Uterus (tissue), 4 donors: Measurements from ENCODE around the gene PPIP5K2. TPM values are rescaled to one million over a fixed set of nuclear protein-coding genes. Genes with fewer than 3 reads are reported as not detected.
"Not testable (repeated sequence)": the region's sequence is repeated elsewhere in the genome, so short reads cannot be mapped to it uniquely, and the experiment has no call there.

Experiments used
- DNase-seq, 2 donors: peaks; one replicate each; pipeline ENCODE4 v3.0.0-alpha.2; 2019 to 2020
- H3K27ac ChIP-seq, 2 donors: fragments of 200-600 bp; sonication (generic); 1 replicate in 1 of 2; 2 replicates in 1 of 2; pipeline ENCODE4 v1.5.1; 2016 to 2018
- H3K27me3 ChIP-seq, 2 donors: fragments of 200-600 bp; sonication (generic); one replicate each; pipeline ENCODE4 v1.5.1; 2018 to 2019; ENCODE audit warnings: control low read depth in 1 of 2
- H3K36me3 ChIP-seq, 2 donors: fragments of 200-600 bp; sonication (generic); one replicate each; pipeline ENCODE4 v1.5.1; 2019; ENCODE audit warnings: control low read depth in 1 of 2
- H3K4me1 ChIP-seq, 2 donors: fragments of 200-600 bp; sonication (generic); one replicate each; pipeline ENCODE4 v1.5.1; 2018 to 2019; ENCODE audit warnings: control low read depth in 1 of 2
- H3K4me3 ChIP-seq, 2 donors: fragments of 200-600 bp; sonication (generic); 1 replicate in 1 of 2; 2 replicates in 1 of 2; pipeline ENCODE4 v1.5.1; 2018 to 2019; ENCODE audit warnings: mild to moderate bottlenecking in 1 of 2
- H3K9me3 ChIP-seq, 2 donors: fragments of 200-600 bp; sonication (generic); one replicate each; pipeline ENCODE4 v1.5.1; 2019; ENCODE audit warnings: control low read depth in 1 of 2
- POLR2A ChIP-seq, 2 donors: fragments of 450-650 bp; IDR thresholded peaks; one replicate each; pipeline ENCODE4 v1.6.1; 2016; ENCODE audit warnings: antibody characterized with exemption in 2 of 2, mild to moderate bottlenecking in 1 of 2, moderate library complexity in 1 of 2
- intact Hi-C: fragments of 100-400 bp; cut with DNase I; formaldehyde crosslinking; loops from one replicate; pipeline ENCODE4 v1.15.1; 2023; ENCODE audit warnings: low total_unique reads
- total RNA-seq, 4 donors: library from RNA; depleted of rRNA in 3 of 4; stranded (reverse); fragments of >200 nt in 3 of 4; gene quantifications; one replicate each; pipeline versions ENCODE4 v1.1.0 to v1.2.4, GENCODE V29; 2014 to 2023
- TF ChIP-seq, protein P1 (sequence below), 4 experiments: fragments of 200-600 bp in 2 of 4; fragments of 450-650 bp in 2 of 4; sonication (generic) in 2 of 4; IDR thresholded peaks; one replicate each; pipeline ENCODE4 v1.5.1; 2016 to 2019; ENCODE audit warnings: antibody characterized with exemption in 4 of 4, mild to moderate bottlenecking in 2 of 4, moderate library complexity in 1 of 4
- donor health status: DM: yes; HTN: yes; CAD: no.

PPIP5K2 gene
- total RNA-seq, 4 donors from 2014 or later, result 31.5 to 120 (median 61.8) TPM

DNA sequence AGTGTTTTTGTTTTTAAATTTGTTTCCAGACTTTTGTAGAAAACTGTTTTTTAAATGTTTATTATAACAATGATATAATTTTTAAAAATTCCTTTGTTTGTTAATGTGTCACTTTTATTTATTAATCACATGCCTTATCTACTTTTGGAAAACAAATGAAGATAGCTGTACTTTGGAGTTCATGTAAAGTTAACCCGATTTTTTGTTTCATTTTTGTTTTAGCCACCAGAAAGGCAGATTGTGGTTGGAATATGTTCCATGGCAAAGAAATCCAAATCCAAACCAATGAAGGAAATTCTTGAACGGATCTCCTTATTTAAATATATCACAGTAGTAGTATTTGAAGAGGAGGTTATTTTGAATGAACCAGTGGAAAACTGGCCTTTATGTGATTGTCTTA lies 13.1 kb downstream of the PPIP5K2 start:
- H3K36me3 ChIP-seq, result no peaks in the 10 kb centered on the region
- no peak for TF ChIP-seq POLR2A (IDR thresholded peaks at IDR 0.05)
- TF ChIP-seq, protein P1, sequence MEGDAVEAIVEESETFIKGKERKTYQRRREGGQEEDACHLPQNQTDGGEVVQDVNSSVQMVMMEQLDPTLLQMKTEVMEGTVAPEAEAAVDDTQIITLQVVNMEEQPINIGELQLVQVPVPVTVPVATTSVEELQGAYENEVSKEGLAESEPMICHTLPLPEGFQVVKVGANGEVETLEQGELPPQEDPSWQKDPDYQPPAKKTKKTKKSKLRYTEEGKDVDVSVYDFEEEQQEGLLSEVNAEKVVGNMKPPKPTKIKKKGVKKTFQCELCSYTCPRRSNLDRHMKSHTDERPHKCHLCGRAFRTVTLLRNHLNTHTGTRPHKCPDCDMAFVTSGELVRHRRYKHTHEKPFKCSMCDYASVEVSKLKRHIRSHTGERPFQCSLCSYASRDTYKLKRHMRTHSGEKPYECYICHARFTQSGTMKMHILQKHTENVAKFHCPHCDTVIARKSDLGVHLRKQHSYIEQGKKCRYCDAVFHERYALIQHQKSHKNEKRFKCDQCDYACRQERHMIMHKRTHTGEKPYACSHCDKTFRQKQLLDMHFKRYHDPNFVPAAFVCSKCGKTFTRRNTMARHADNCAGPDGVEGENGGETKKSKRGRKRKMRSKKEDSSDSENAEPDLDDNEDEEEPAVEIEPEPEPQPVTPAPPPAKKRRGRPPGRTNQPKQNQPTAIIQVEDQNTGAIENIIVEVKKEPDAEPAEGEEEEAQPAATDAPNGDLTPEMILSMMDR (IDR thresholded peaks at IDR 0.05), result no peak
- no peaks in the 10 kb centered on the region for H3K4me1 ChIP-seq
- no peak overlapping the region for H3K4me3 ChIP-seq
- H3K27me3 ChIP-seq, result no peaks in the 10 kb centered on the region
- no peak for DNase-seq
- H3K9me3 ChIP-seq, result no peaks in the 10 kb centered on the region
- no peak overlapping the region for H3K27ac ChIP-seq
- intact Hi-C loops, result no loop called here

DNA sequence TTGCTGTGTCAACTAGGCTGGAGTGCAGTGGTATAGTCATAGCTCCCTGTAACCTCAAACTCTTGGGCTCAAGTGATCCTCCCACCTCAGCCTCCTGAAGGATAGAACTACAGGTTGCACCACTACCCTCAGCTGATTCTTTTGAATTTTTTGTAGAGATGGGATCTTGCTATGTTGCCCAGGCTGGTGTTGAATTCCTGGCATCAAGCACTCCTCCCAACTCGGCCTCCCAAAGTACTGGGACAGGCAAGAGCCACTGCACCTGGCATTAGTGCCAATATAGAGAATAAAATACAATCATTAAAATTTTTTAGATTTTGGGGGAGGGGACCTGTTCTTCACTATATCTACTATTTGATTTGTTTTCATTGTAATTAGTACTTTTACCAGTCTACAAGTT lies 15.4 kb downstream of the PPIP5K2 start:
- H3K4me1 ChIP-seq, result no peaks in the 10 kb centered on the region
- no peaks in the 10 kb centered on the region for H3K27me3 ChIP-seq
- TF ChIP-seq, protein P1 (IDR thresholded peaks at IDR 0.05), result no peak
- no peak for TF ChIP-seq POLR2A (IDR thresholded peaks at IDR 0.05)
- no peaks in the 10 kb centered on the region for H3K36me3 ChIP-seq
- no peak overlapping the region for H3K27ac ChIP-seq
- no peak overlapping the region for H3K4me3 ChIP-seq
- H3K9me3 ChIP-seq, result no peaks in the 10 kb centered on the region
- DNase-seq, result no peak
- intact Hi-C loops, result no loop called here

DNA sequence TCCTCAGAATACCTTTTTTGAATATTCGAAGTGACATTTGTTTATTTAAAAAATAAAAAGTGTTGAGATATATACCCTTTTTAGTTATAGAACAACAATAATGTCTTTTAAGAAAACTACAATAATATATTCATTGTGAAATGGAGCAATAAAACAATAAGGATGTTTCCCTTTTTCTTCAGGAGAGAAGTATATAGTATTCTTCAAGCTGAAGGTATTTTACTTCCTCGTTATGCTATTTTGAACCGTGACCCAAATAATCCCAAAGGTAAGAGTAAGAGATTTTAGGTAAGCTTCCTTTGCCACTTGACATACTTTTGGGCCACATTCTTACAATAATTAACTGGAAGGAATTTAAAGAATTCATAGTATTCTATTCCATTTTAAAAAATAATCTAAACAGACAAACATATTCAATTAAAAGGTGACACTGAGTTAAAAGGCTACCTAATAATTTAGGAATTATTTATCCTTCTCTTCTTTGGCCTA lies 18.1 kb downstream of the PPIP5K2 start:
- Histone ChIP-seq H3K4me3 (no peak overlapping the region), H3K36me3 (no peaks in the 10 kb centered on the region), H3K9me3 (no peaks in the 10 kb centered on the region)

DNA sequence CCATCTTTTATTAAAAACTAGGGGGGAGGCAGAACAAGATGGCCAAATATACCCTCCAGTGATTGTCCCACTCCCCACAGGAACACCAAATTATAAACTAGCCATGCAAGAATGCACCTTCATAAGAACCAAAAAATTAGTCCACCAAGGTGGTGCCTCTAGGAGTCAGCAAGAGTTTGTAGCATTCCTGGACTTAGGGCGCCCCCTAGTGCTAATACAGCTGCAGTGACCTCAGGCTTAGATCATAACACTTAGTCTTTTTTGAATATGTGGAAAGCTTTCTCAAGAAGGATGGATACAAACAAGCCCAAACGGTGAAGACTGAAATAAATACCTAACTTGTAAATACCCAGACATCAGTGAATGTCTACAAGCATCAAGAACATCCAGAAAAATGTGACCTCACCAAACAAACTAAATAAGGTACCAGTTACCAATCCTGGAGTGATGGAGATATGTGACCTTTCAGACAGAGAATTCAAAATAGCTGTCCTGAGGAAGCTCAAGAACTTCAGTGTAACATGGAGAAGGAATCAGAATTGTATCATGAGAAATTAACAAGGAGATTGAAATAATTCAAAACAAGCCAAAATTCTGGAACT lies 19.3 kb downstream of the PPIP5K2 start:
- no peak for TF ChIP-seq POLR2A (IDR thresholded peaks at IDR 0.05)
- TF ChIP-seq, protein P1 (IDR thresholded peaks at IDR 0.05), result peak; percentile 71 to 82 (median 78)
- no peaks in the 10 kb centered on the region for H3K36me3 ChIP-seq
- DNase-seq, result peak; percentile 56 to 70
- intact Hi-C loops, result no loop called here
- H3K4me3 ChIP-seq, result no peak overlapping the region
- H3K9me3 ChIP-seq, result no peaks in the 10 kb centered on the region
- no peak overlapping the region for H3K27ac ChIP-seq
- H3K4me1 ChIP-seq, result no peaks in the 10 kb centered on the region
- H3K27me3 ChIP-seq, result no peaks in the 10 kb centered on the region

More for the DNA sequence above, 18.1 kb downstream of the PPIP5K2 start:
- H3K27me3 ChIP-seq, result no peaks in the 10 kb centered on the region
- DNase-seq, result no peak
- no peak overlapping the region for H3K27ac ChIP-seq
- intact Hi-C loops, result no loop called here
- no peak for TF ChIP-seq POLR2A (IDR thresholded peaks at IDR 0.05)
- TF ChIP-seq, protein P1 (IDR thresholded peaks at IDR 0.05), result no peak
- H3K4me1 ChIP-seq, result no peaks in the 10 kb centered on the region

DNA sequence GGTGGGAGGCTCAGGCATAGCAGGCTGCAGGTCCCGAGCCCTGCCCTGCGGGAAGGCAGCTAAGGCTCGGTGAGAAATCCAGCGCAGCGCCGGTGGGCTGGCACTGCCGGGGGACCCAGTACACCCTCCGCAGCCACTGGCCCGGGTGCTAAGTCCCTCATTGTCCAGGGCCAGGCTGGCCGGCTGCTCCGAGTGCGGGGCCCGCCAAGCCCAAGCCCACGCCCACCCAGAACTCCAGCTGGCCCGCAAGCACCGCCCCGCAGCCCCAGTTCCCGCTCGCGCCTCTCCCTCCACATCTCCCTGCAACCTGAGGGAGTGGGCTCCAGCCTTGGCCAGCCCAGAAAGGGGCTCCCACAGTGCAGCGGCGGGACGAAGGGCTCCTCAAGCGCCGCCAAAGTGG lies 22.0 kb downstream of the PPIP5K2 start:
- H3K9me3 ChIP-seq, H3K27me3 ChIP-seq, H3K27ac ChIP-seq, H3K4me1 ChIP-seq, H3K36me3 ChIP-seq, intact Hi-C loops, DNase-seq, H3K4me3 ChIP-seq: not testable (repeated sequence)

DNA sequence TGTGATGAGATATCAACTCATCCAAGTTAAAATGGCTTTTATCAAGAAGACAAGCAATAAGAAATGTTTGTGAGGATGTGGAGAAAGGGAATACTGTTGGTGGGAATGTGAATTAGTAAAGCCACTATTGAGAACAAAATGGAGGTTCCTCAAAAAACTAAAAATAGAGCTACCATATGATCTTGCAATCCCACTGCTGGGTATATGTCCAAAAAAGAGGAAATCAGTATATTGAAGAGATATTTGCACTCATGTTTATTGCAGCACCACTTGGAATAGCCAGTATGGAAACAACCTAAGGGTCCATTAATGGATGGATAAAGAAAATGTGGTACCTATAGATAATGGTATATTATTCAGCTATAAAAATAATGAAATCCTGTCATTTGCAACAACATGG lies 25.1 kb downstream of the PPIP5K2 start:
- Histone ChIP-seq H3K9me3 (no peaks in the 10 kb centered on the region), H3K36me3 (no peaks in the 10 kb centered on the region), H3K27ac (no peak overlapping the region), H3K4me3 (no peak overlapping the region), H3K4me1 (no peaks in the 10 kb centered on the region), H3K27me3 (no peaks in the 10 kb centered on the region)
- intact Hi-C loops, result no loop called here
- no peak for DNase-seq
- TF ChIP-seq POLR2A (IDR thresholded peaks at IDR 0.05), result no peak
- TF ChIP-seq, protein P1 (IDR thresholded peaks at IDR 0.05), result no peak
